ENCODE data around the gene LYZL1.
"Not testable (repeated sequence)": the region's sequence is repeated elsewhere in the genome, so short reads cannot be mapped to it uniquely, and the experiment has no call there.

Gene LYZL1

GRCh38 chr10:29304264-29304994, 15.6 kb downstream of the LYZL1 start:
- no peaks in the 10 kb centered on the region for H3K4me1 ChIP-seq (ENCODE audit: insufficient read depth, low read length, severe bottlenecking)
- H3K36me3 ChIP-seq (ENCODE audit: insufficient read depth, low read length) = no peaks in the 10 kb centered on the region
- no peak overlapping the region for H2AFZ ChIP-seq (ENCODE audit: low read length)
- H3K9ac ChIP-seq (ENCODE audit: low read length) = no peak overlapping the region
- no peak overlapping the region for H3K4me2 ChIP-seq (ENCODE audit: low read length)
- no peaks in the 10 kb centered on the region for H3K79me2 ChIP-seq (ENCODE audit: insufficient read depth, low read length)
- no peaks in the 10 kb centered on the region for H3K9me2 ChIP-seq (ENCODE audit: low read depth, low read length)
- no peak overlapping the region for H3K27ac ChIP-seq (ENCODE audit: low read depth, low read length, poor library complexity, severe bottlenecking)
- H3K27me3 ChIP-seq (ENCODE audit: insufficient read depth, low read length) = no peaks in the 10 kb centered on the region
- no peak overlapping the region for H3K4me3 ChIP-seq (ENCODE audit: low read depth, low read length, poor library complexity, severe bottlenecking)
- H3K9me3 ChIP-seq (ENCODE audit: low read length) = no peaks in the 10 kb centered on the region
- no peaks in the 10 kb centered on the region for H3F3A ChIP-seq (ENCODE audit: insufficient read depth, low read length)
- TF ChIP-seq EZH2 (IDR thresholded peaks at IDR 0.05; ENCODE audit: borderline replicate concordance, low read length) (no peak), CTCF (IDR thresholded peaks at IDR 0.05; ENCODE audit: low read length) (peak; percentile 64)
- no peaks in the 10 kb centered on the region for H4K20me1 ChIP-seq (ENCODE audit: insufficient read depth, low read length)

- no peak overlapping the region for H3K9ac ChIP-seq (ENCODE audit: low read length)
- H3K27ac ChIP-seq (ENCODE audit: low read depth, low read length, poor library complexity, severe bottlenecking) = no peak overlapping the region
- H2AFZ ChIP-seq (ENCODE audit: low read length) = no peak overlapping the region
- H4K20me1 ChIP-seq (ENCODE audit: insufficient read depth, low read length) = no peaks in the 10 kb centered on the region
- H3K4me1 ChIP-seq (ENCODE audit: insufficient read depth, low read length, severe bottlenecking) = no peaks in the 10 kb centered on the region
- H3K27me3 ChIP-seq (ENCODE audit: insufficient read depth, low read length) = no peaks in the 10 kb centered on the region
- H3K4me2 ChIP-seq (ENCODE audit: low read length) = no peak overlapping the region
- TF ChIP-seq CTCF (IDR thresholded peaks at IDR 0.05; ENCODE audit: low read length) = no peak
- H3K9me3 ChIP-seq (ENCODE audit: low read length) = no peaks in the 10 kb centered on the region
- no peak overlapping the region for H3K4me3 ChIP-seq (ENCODE audit: low read depth, low read length, poor library complexity, severe bottlenecking)
- H3K79me2 ChIP-seq (ENCODE audit: insufficient read depth, low read length) = no peaks in the 10 kb centered on the region
- H3F3A ChIP-seq (ENCODE audit: insufficient read depth, low read length) = no peaks in the 10 kb centered on the region
- no peaks in the 10 kb centered on the region for H3K9me2 ChIP-seq (ENCODE audit: low read depth, low read length)
- H3K36me3 ChIP-seq (ENCODE audit: insufficient read depth, low read length) = no peaks in the 10 kb centered on the region
Observed at GRCh38 chr10:29304995-29305335, 16.1 kb downstream of the LYZL1 start.

- no peak for TF ChIP-seq EZH2 (IDR thresholded peaks at IDR 0.05; ENCODE audit: borderline replicate concordance, low read length)
- no peak for TF ChIP-seq CTCF (IDR thresholded peaks at IDR 0.05; ENCODE audit: low read length)
Observed at GRCh38 chr10:29306688-29307087, 17.8 kb downstream of the LYZL1 start.

GRCh38 chr10:29308142-29308541, 19.3 kb downstream of the LYZL1 start:
- not testable (repeated sequence) for H3F3A ChIP-seq (ENCODE audit: insufficient read depth, low read length); H4K20me1 ChIP-seq (ENCODE audit: insufficient read depth, low read length); H3K79me2 ChIP-seq (ENCODE audit: insufficient read depth, low read length); H3K4me3 ChIP-seq (ENCODE audit: low read depth, low read length, poor library complexity, severe bottlenecking); H3K9ac ChIP-seq (ENCODE audit: low read length); H3K9me2 ChIP-seq (ENCODE audit: low read depth, low read length); H3K27ac ChIP-seq (ENCODE audit: low read depth, low read length, poor library complexity, severe bottlenecking); H3K4me1 ChIP-seq (ENCODE audit: insufficient read depth, low read length, severe bottlenecking); H2AFZ ChIP-seq (ENCODE audit: low read length); H3K36me3 ChIP-seq (ENCODE audit: insufficient read depth, low read length); H3K27me3 ChIP-seq (ENCODE audit: insufficient read depth, low read length); H3K4me2 ChIP-seq (ENCODE audit: low read length); H3K9me3 ChIP-seq (ENCODE audit: low read length)

More at GRCh38 chr10:29306688-29307087, 17.8 kb downstream of the LYZL1 start:
- Histone ChIP-seq H2AFZ (ENCODE audit: low read length) (no peak overlapping the region), H3K4me1 (ENCODE audit: insufficient read depth, low read length, severe bottlenecking) (no peaks in the 10 kb centered on the region), H3K4me2 (ENCODE audit: low read length) (no peak overlapping the region), H3K9me2 (ENCODE audit: low read depth, low read length) (no peaks in the 10 kb centered on the region), H3K27ac (ENCODE audit: low read depth, low read length, poor library complexity, severe bottlenecking) (no peak overlapping the region), H3K9ac (ENCODE audit: low read length) (no peak overlapping the region), H3K4me3 (ENCODE audit: low read depth, low read length, poor library complexity, severe bottlenecking) (no peak overlapping the region), H3K9me3 (ENCODE audit: low read length) (no peaks in the 10 kb centered on the region), H3K27me3 (ENCODE audit: insufficient read depth, low read length) (no peaks in the 10 kb centered on the region), H3K36me3 (ENCODE audit: insufficient read depth, low read length) (no peaks in the 10 kb centered on the region), H3K79me2 (ENCODE audit: insufficient read depth, low read length) (no peaks in the 10 kb centered on the region), H4K20me1 (ENCODE audit: insufficient read depth, low read length) (no peaks in the 10 kb centered on the region), H3F3A (ENCODE audit: insufficient read depth, low read length) (no peaks in the 10 kb centered on the region)
